22Rv1 (cell line): ENCODE data around the gene YES1.
"Not testable (repeated sequence)": the region's sequence is repeated elsewhere in the genome, so short reads cannot be mapped to it uniquely, and the experiment has no call there.

ENCODE experiments used
- H3K27ac ChIP-seq: fragments of 450-650 bp; 2 replicates; pipeline ENCODE4 v1.5.1; 2017
- CTCF ChIP-seq: fragments of 450-650 bp; IDR thresholded peaks from 2 replicates; pipeline ENCODE4 v1.5.1; 2017; ENCODE audit warnings: mild to moderate bottlenecking
- ZFX ChIP-seq: fragments of 450-650 bp; IDR thresholded peaks from 2 replicates; pipeline ENCODE4 v1.6.1; 2017; ENCODE audit warnings: antibody characterized with exemption, borderline replicate concordance

The YES1 gene

GRCh38 chr18:805008-805754, 6.9 kb downstream of the YES1 start:
- no peak overlapping the region for H3K27ac ChIP-seq
- no peak for TF ChIP-seq CTCF
- no peak for TF ChIP-seq ZFX

- no peak overlapping the region for H3K27ac ChIP-seq
- TF ChIP-seq CTCF (no peak), ZFX (no peak)
Observed at GRCh38 chr18:801137-801536, 10.9 kb downstream of the YES1 start.

GRCh38 chr18:799943-800342, 12.1 kb downstream of the YES1 start:
- H3K27ac ChIP-seq = no peak overlapping the region
- TF ChIP-seq ZFX = no peak

GRCh38 chr18:795383-795782, 16.7 kb downstream of the YES1 start:
- H3K27ac ChIP-seq = not testable (repeated sequence)

- no peak overlapping the region for H3K27ac ChIP-seq
- no peak for TF ChIP-seq CTCF
Observed at GRCh38 chr18:789397-789796, 22.6 kb downstream of the YES1 start.

GRCh38 chr18:785242-785641, 26.8 kb downstream of the YES1 start:
- H3K27ac ChIP-seq = no peak overlapping the region

GRCh38 chr18:784470-785172, 27.4 kb downstream of the YES1 start:
- H3K27ac ChIP-seq = no peak overlapping the region
- TF ChIP-seq ZFX (no peak), CTCF (no peak)

More at GRCh38 chr18:785242-785641, 26.8 kb downstream of the YES1 start:
- TF ChIP-seq CTCF = no peak
- no peak for TF ChIP-seq ZFX

- H3K27ac ChIP-seq = no peak overlapping the region
- TF ChIP-seq CTCF = no peak
- no peak for TF ChIP-seq ZFX
Observed at GRCh38 chr18:778194-778927, 33.7 kb downstream of the YES1 start.
